Hindlimb muscle (tissue), 1 donor: Measurements from ENCODE around the gene SEZ6L. TPM values are rescaled to one million over a fixed set of nuclear protein-coding genes. Genes with fewer than 3 reads are reported as not detected.

Source experiments
- DNase-seq: peaks from one replicate; pipeline ENCODE4 v3.0.0-alpha.2; 2013
- polyA plus RNA-seq: library from polyadenylated mRNA; unstranded; fragments of 120-200 nt; gene quantifications from one replicate; pipeline ENCODE4 v1.2.1, GENCODE V29; 2013; ENCODE audit not compliant: insufficient read length

SEZ6L gene
- polyA plus RNA-seq, 1 donor: 0.31 TPM

- DNase-seq: no peak
Measured at GRCh38 chr22:26339755-26340154, 170.5 kb downstream of the SEZ6L start.

- DNase-seq: no peak
Measured at GRCh38 chr22:26342745-26343410, 173.6 kb downstream of the SEZ6L start.

GRCh38 chr22:26345496-26345895 is 176.2 kb downstream of the SEZ6L start:
- DNase-seq: no peak

- no peak for DNase-seq
Measured at GRCh38 chr22:26348810-26349526, 179.7 kb downstream of the SEZ6L start.

GRCh38 chr22:26354707-26355106 is 185.4 kb downstream of the SEZ6L start:
- no peak for DNase-seq

GRCh38 chr22:26357281-26357680 is 188.0 kb downstream of the SEZ6L start:
- no peak for DNase-seq

- DNase-seq: no peak
Measured at GRCh38 chr22:26357813-26358212, 188.6 kb downstream of the SEZ6L start.

GRCh38 chr22:26359156-26359555 is 189.9 kb downstream of the SEZ6L start:
- no peak for DNase-seq

- peak; percentile 54 for DNase-seq
Measured at GRCh38 chr22:26360169-26360885, 191.1 kb downstream of the SEZ6L start.

- no peak for DNase-seq
Measured at GRCh38 chr22:26362471-26362870, 193.2 kb downstream of the SEZ6L start.

GRCh38 chr22:26364066-26365015 is 195.1 kb downstream of the SEZ6L start:
- peak; percentile 46 for DNase-seq

- peak; percentile 25 for DNase-seq
Measured at GRCh38 chr22:26367402-26368245, 198.4 kb downstream of the SEZ6L start.

- no peak for DNase-seq
Measured at GRCh38 chr22:26372890-26373289, 203.6 kb downstream of the SEZ6L start.

- DNase-seq: no peak
Measured at GRCh38 chr22:26374391-26375026, 205.2 kb downstream of the SEZ6L start.

GRCh38 chr22:26377170-26377830 is 208.0 kb downstream of the SEZ6L start:
- no peak for DNase-seq

GRCh38 chr22:26380072-26380830 is 211.0 kb downstream of the SEZ6L start:
- DNase-seq: no peak

- DNase-seq: no peak
Measured at GRCh38 chr22:26382782-26383181, 213.5 kb downstream of the SEZ6L start.

GRCh38 chr22:26383968-26384556 is 214.8 kb downstream of the SEZ6L start:
- DNase-seq: no peak

- DNase-seq: no peak
Measured at GRCh38 chr22:26385164-26385563, 215.9 kb downstream of the SEZ6L start.
